Measurements from ENCODE around the gene SLC35F6. TPM values are rescaled to one million over a fixed set of nuclear protein-coding genes. Genes with fewer than 3 reads are reported as not detected.

SLC35F6 gene
- total RNA-seq, 2 experiments from 2014 or later, result 2.0 to 2.7 TPM

Other genes with a start within 250 kb of the SLC35F6 start
- gene CIB4, start 122.9 kb upstream of the SLC35F6 start, total RNA-seq, result not detected
- gene KCNK3, start 71.6 kb upstream of the SLC35F6 start, total RNA-seq, result not detected
- gene CENPA, start 21.8 kb downstream of the SLC35F6 start, total RNA-seq, result 10 to 100 TPM; 42.9 to 43.6 TPM
- under 1 TPM in 1 of 2 experiments, not detected in 1; 0.07 TPM for gene DPYSL5, start 83.8 kb downstream of the SLC35F6 start, total RNA-seq
- gene MAPRE3, start 206.4 kb downstream of the SLC35F6 start, total RNA-seq, result 1 to 10 TPM; 2.9 to 3.8 TPM